Calu3 (cell line): ENCODE measurements around the gene LMBRD2. TPM values are rescaled to one million over a fixed set of nuclear protein-coding genes. Genes with fewer than 3 reads are reported as not detected.

Source experiments
- BruUV-seq: library from RNA; stranded (reverse); fragments of 400-500 nt; replicated peaks from 2 replicates; lab custom pipeline; 2021; lab: Mats Ljungman, UMichigan
- CTCF ChIA-PET: fragments of 300-600 bp; sonication (Branson Sonifier 250); formaldehyde crosslinking; loops from one replicate; lab custom pipeline; 2022; ENCODE audit warnings: antibody characterized with exemption; lab: Charles Lee
- DNase-seq: peaks from one replicate; pipeline ENCODE4 v3.0.0; 2022
- H3K27ac Mint-ChIP-seq: one replicate; pipeline ENCODE4 v1.8.0; 2022; ENCODE audit warnings: mixed read lengths; ENCODE audit not compliant: unreplicated experiment
- H3K27me3 Mint-ChIP-seq: one replicate; pipeline ENCODE4 v1.8.0; 2022; ENCODE audit warnings: mixed read lengths; ENCODE audit not compliant: unreplicated experiment
- H3K36me3 Mint-ChIP-seq: one replicate; pipeline ENCODE4 v1.8.0; 2022; ENCODE audit warnings: mild to moderate bottlenecking, moderate library complexity, mixed read lengths; ENCODE audit not compliant: insufficient read depth, unreplicated experiment
- H3K4me1 Mint-ChIP-seq: one replicate; pipeline ENCODE4 v1.8.0; 2022; ENCODE audit warnings: mild to moderate bottlenecking, low read depth, mixed read lengths; ENCODE audit not compliant: unreplicated experiment
- H3K4me3 Mint-ChIP-seq: one replicate; pipeline ENCODE4 v1.8.0; 2022; ENCODE audit warnings: mild to moderate bottlenecking, low read depth, moderate library complexity, mixed read lengths; ENCODE audit not compliant: unreplicated experiment
- H3K9me3 Mint-ChIP-seq: one replicate; pipeline ENCODE4 v1.8.0; 2022; ENCODE audit warnings: low read depth, mixed read lengths; ENCODE audit not compliant: unreplicated experiment
- intact Hi-C: fragments of 100-400 bp; cut with micrococcal nuclease; formaldehyde crosslinking; loops from one replicate; pipeline ENCODE4 v1.10.0; 2022; ENCODE audit not compliant: unreplicated experiment
- total RNA-seq: library from RNA; stranded (reverse); gene quantifications from 2 replicates; pipeline ENCODE4 v1.2.3, GENCODE V29; 2022
- TF ChIP-seq, protein P1 (sequence below): fragments of 200-600 bp; IDR thresholded peaks from one replicate; pipeline ENCODE4 v1.8.0; 2022; ENCODE audit warnings: antibody characterized with exemption; ENCODE audit not compliant: unreplicated experiment

The LMBRD2 gene
- total RNA-seq, 1 experiment from 2014 or later: 12.1 TPM

DNA sequence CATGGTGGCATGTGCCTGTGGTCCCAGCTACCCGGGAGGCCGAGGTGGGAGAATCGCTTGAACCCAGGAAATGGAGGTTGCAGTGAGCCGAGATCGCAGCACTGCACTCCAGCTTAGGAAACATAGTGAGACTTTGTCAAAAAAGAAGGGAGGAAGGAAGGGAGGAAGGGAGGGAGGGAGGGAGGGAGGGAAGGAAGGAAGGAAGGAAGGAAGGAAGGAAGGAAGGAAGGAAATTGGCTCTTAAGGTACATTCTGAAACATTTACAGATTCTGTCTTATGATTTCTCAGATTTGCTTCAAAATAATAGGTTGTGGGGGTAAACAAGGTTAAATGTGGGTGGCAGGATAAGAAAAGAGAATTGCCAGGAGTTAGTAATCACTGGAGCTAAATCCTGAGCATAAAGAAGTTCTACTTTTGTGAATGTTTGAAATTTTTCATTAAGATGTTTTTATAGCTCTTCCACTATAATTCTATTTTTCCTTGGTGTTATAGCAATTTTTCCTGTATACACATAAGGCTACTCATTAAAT lies 82.9 kb downstream of the LMBRD2 start:
- Mint-ChIP-seq H3K36me3 (peaks cover 4% of the 10 kb centered on the region), H3K27ac (no peak overlapping the region), H3K4me1 (peaks cover 11% of the 10 kb centered on the region), H3K9me3 (no peaks in the 10 kb centered on the region), H3K27me3 (peaks cover 45% of the 10 kb centered on the region), H3K4me3 (no peak overlapping the region)
- TF ChIP-seq, protein P1, sequence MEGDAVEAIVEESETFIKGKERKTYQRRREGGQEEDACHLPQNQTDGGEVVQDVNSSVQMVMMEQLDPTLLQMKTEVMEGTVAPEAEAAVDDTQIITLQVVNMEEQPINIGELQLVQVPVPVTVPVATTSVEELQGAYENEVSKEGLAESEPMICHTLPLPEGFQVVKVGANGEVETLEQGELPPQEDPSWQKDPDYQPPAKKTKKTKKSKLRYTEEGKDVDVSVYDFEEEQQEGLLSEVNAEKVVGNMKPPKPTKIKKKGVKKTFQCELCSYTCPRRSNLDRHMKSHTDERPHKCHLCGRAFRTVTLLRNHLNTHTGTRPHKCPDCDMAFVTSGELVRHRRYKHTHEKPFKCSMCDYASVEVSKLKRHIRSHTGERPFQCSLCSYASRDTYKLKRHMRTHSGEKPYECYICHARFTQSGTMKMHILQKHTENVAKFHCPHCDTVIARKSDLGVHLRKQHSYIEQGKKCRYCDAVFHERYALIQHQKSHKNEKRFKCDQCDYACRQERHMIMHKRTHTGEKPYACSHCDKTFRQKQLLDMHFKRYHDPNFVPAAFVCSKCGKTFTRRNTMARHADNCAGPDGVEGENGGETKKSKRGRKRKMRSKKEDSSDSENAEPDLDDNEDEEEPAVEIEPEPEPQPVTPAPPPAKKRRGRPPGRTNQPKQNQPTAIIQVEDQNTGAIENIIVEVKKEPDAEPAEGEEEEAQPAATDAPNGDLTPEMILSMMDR: no peak
- no TSS peak for BruUV-seq
- DNase-seq: no peak
- intact Hi-C loops: no loop called here
- CTCF ChIA-PET: interaction anchor here (1.3 kb wide), 1 partner anchor 10 kb away, joined by 3 read pairs; no protein-coding TSS in a partner anchor

DNA sequence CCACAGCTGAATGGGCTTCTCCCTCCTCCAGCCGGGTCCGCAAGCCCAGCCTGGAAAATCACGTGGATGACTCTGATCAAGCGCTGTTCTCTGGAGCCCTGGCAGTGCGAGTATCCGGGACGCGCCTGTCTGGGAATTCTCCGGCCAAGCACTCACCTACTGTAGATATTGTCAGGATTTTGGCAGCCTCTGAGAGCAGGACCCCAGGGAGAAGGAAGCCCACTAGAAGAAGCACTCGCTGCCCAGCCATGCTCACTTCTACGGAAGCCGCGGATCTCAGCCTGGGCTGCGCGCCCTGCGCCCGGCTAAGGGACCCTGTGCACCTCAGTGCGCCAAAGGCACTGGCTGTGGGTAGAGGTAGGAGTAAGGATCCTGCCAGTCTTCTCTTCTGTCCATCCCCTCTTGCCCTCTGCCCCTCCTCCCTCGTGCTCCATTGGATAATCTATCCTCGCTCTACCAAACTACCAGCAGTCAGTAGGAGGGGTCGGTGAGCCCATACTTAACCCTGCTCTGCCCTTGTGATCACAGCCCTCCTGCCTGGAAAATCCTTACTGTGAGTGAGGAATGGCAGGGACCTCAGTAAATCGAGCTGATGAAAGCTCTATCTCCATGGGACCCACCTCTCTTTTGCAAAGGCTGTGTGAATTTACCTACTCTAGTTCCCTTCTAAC lies 85.0 kb downstream of the LMBRD2 start, which contains the start of gene UGT3A2:
Gene UGT3A2, minus strand, starts transcription at position 343 of the 671 bp plus-strand sequence. Its CDS starts 93 bp downstream, at position 250.
- BruUV-seq: no TSS peak
- H3K9me3 Mint-ChIP-seq: no peaks in the 10 kb centered on the region
- TF ChIP-seq, protein P1: no peak
- CTCF ChIA-PET: interaction anchor here (1.2 kb wide), 1 partner anchor 12 kb away, joined by 5 read pairs; no protein-coding TSS in a partner anchor
- H3K27ac Mint-ChIP-seq: no peak within 1 kb of the TSS
- intact Hi-C loops: no loop called here
- no peak within 1 kb of the TSS for H3K4me3 Mint-ChIP-seq
- no peak for DNase-seq
- H3K27me3 Mint-ChIP-seq: peaks cover 45% of the 10 kb centered on the region
- H3K36me3 Mint-ChIP-seq: peaks cover 4% of the 10 kb centered on the region
- H3K4me1 Mint-ChIP-seq: peaks cover 10% of the 10 kb centered on the region

DNA sequence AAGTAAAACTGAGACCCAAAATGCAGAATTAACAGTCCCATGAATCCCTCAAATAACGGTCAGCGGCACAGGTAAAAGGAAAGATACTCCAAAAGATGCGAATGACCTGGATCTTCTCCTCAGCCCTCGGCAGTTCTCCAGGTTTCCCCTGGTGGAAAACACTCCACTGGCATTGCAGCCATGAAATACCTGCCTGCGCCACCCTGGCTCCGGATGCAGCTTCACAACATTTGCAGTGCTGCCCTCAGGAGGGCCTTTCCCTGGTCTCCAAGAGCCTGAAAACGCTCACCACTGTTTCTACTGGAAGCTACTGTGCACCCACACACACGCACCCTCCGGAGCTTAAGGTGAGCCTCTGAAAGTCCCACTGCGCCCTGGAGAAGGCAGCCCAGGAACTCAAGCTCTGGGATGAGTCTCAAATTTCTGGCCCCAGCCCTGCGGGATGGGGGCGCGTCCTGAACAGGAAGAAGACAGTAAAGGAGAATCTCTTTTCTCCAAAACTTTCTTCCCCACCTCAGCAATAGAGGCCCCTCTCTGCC lies 85.6 kb downstream of the LMBRD2 start:
- Mint-ChIP-seq H3K36me3 (peaks cover 1% of the 10 kb centered on the region), H3K4me1 (peaks cover 4% of the 10 kb centered on the region), H3K27ac (no peak overlapping the region), H3K9me3 (no peaks in the 10 kb centered on the region), H3K27me3 (peaks cover 39% of the 10 kb centered on the region), H3K4me3 (no peak overlapping the region)
- intact Hi-C loops: no loop called here
- BruUV-seq: no TSS peak
- TF ChIP-seq, protein P1: no peak
- no peak for DNase-seq
- CTCF ChIA-PET: no interaction called here

DNA sequence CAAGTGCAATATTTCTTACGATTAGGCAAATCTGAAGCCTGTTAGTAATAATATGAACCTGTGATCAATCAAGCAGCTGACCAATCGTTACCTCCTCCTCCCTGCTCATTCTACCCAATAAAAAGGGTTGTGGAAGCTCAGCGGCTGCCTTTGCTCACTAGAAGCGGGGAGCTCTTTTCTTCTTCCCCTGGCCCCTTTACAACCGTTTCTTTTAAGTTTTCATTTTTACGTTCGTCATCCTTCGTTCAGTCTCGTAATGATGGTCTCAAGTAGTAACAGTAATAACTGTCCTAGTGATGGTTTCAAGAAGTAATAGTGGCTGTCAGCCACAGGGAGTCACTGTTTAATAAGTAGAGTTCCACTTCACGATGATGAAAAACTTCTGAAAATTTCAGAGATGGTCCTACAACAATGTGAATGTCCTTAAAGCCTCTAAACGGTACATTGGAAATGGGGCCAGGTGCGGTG lies 91.2 kb downstream of the LMBRD2 start:
- Mint-ChIP-seq H3K27ac (no peak overlapping the region), H3K4me1 (no peaks in the 10 kb centered on the region), H3K4me3 (no peak overlapping the region), H3K27me3 (peaks cover 15% of the 10 kb centered on the region), H3K36me3 (no peaks in the 10 kb centered on the region), H3K9me3 (no peaks in the 10 kb centered on the region)
- CTCF ChIA-PET: no interaction called here
- BruUV-seq: no TSS peak
- intact Hi-C loops: no loop called here
- DNase-seq: no peak
- TF ChIP-seq, protein P1: no peak
